Liver (tissue), 3 donors: ENCODE results near the gene WBP2.
"Not testable (repeated sequence)": the region's sequence is repeated elsewhere in the genome, so short reads cannot be mapped to it uniquely, and the experiment has no call there.

ENCODE experiments used
- ATF3 ChIP-seq: IDR thresholded peaks from 2 replicates; pipeline ENCODE4 v1.6.1; 2016; ENCODE audit warnings: antibody characterized with exemption
- CTCF ChIP-seq: fragments of 150-350 bp; IDR thresholded peaks from 2 replicates; pipeline ENCODE4 v1.5.1; 2017; ENCODE audit warnings: improper control_type of control experiment, low read depth, low read length; ENCODE audit not compliant: missing input control
- SP1 ChIP-seq: IDR thresholded peaks from 2 replicates; pipeline ENCODE4 v1.6.1; 2018; ENCODE audit warnings: antibody characterized with exemption, mild to moderate bottlenecking
- ZBTB33 ChIP-seq: IDR thresholded peaks from 2 replicates; pipeline ENCODE4 v1.6.1; 2016; ENCODE audit warnings: antibody characterized with exemption
- donor health status: healthy.
- donor health status: healthy.

GRCh38 chr17:75810756-75811155 is 44.4 kb downstream of the WBP2 start:
- TF ChIP-seq SP1, CTCF, ZBTB33, ATF3: not testable (repeated sequence)
